ENCODE data around the gene EHBP1L1.
"Not testable (repeated sequence)": the region's sequence is repeated elsewhere in the genome, so short reads cannot be mapped to it uniquely, and the experiment has no call there.

EHBP1L1 gene

DNA sequence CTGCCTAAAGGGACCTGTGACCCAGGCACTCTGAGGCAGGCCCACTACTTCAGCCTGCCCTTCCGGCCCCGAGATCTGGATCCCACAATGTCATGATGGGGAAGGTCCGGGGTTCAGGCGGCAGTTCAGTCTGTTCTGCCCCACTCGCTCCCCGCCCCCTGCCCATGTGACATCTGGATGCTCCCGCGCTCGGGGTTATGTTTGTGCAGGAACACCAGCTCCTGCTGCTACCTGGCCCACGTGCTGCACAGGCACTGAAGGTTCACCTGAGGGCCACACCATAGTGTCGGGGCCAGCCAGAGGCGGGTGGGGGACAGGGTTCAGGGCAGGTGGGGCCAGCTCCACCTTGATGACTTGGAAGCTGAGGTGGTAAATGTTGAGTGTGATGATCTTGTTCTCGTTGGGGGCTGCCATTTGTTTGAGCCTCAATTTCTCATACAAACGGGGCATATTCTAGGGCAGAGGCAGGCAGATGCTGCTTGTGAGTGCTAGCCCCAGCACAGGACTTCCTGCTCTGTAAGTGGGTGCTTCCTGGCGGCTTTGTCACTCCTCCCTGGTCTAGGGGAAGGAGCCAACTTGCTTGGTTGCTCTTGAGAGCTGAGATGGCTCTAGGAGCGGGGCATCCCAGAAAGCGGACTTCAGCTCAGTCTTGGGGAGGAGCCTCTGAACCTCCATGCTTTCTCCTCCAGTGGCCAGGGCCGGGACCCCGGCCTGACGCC lies 57.7 kb downstream of the EHBP1L1 start:
- DNase-seq (ENCODE audit: low spot score) (no peak), FAIRE-seq (no peak)

DNA sequence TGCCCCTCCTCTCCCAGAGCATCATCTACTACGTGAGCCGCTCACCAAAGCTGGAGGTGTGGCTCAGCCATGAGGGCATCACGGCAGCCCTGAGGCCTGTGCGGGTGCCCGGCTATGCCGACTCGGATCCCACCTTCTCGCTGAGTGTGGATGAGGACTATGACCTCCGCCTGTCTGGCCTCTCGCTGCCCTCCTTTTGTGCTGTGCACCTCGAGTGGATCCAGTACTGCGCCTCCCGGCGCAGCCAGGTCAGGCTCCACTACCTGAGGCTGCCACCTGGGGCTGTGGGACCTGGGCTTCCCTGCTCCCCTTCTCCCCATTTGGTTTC lies 58.2 kb downstream of the EHBP1L1 start:
- DNase-seq (ENCODE audit: low spot score) (no peak), FAIRE-seq (no peak)

GRCh38 chr11:65634440-65634839 lies 58.6 kb downstream of the EHBP1L1 start:
- DNase-seq (ENCODE audit: low spot score): no peak
- no peak for FAIRE-seq

DNA sequence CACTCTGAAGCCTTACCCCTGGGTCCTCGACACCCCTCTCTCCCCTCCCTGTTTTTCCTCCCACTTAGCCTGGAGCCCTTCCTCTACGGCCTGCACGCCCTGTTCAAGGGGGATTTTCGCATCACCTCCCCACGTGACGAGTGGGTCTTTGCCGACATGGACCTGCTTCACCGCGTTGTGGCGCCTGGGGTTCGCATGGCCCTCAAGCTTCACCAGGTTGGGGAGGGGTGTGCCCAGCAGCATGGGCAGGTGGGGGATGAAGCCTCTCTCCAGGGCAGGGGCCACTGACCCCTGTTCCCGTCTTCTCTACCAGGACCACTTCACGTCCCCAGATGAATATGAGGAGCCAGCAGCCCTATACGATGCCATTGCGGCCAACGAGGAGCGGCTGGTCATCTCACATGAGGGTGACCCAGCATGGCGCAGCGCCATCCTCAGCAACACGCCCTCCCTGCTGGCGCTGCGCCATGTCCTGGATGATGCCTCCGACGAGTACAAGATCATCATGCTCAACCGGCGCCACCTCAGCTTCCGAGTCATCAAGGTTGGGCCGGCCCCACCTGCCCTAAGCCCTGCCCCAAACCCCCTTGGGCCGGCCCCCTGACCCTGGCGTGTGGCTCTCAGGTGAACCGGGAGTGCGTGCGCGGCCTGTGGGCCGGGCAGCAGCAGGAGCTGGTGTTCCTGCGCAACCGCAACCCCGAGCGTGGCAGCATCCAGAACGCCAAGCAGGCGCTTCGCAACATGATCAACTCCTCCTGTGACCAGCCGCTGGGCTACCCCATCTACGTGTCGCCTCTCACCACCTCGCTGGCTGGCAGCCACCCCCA lies 59.3 kb downstream of the EHBP1L1 start:
- DNase-seq (ENCODE audit: low spot score) (no peak), FAIRE-seq (no peak)

- no peak for DNase-seq (ENCODE audit: low spot score)
- no peak for FAIRE-seq
Observed at GRCh38 chr11:65636108-65637031, 60.5 kb downstream of the EHBP1L1 start.

- FAIRE-seq (no peak), DNase-seq (ENCODE audit: low spot score) (no peak)
Observed at GRCh38 chr11:65637032-65637557, 61.2 kb downstream of the EHBP1L1 start.

DNA sequence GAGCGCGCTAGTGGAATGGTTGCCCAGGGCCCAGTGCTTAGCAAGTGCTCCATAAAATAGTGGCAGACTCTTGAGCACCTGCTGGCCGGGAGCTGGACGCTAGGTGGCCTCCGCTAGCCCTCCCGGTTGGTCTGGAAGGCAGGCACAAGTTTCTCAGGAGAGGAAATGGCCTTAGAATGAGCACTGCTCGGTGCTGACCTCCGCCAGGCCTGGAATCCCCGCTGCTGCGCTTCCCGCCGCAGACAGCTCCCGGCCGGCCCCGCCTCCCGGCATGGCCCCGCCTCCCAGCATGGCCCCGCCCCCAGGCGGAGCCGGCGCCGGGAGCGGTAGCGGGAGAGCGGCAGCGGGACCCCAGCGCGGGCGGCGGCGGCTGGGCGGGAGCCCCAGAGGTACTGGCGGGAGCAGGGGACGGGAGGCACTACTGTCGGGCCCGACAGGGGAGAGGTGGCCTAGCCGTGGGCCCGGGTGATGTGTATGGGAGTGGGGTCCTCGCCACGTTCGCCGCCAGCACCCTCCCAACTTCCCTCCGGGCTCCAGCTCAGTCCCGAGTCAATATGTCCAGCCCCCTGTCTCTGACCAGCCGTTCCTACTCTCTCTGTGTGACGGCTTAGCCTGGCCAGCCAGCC lies 62.1 kb downstream of the EHBP1L1 start, which contains the start of gene SIPA1:
Gene SIPA1, plus strand, starts transcription at position 308 of the 626 bp plus-strand sequence. CDS start 2,821 bp downstream, outside the sequence.
- FAIRE-seq: no peak
- DNase-seq (ENCODE audit: low spot score): peak; percentile 92

GRCh38 chr11:65639228-65639597 lies 63.4 kb downstream of the EHBP1L1 start:
- not testable (repeated sequence) for DNase-seq (ENCODE audit: low spot score)

DNA sequence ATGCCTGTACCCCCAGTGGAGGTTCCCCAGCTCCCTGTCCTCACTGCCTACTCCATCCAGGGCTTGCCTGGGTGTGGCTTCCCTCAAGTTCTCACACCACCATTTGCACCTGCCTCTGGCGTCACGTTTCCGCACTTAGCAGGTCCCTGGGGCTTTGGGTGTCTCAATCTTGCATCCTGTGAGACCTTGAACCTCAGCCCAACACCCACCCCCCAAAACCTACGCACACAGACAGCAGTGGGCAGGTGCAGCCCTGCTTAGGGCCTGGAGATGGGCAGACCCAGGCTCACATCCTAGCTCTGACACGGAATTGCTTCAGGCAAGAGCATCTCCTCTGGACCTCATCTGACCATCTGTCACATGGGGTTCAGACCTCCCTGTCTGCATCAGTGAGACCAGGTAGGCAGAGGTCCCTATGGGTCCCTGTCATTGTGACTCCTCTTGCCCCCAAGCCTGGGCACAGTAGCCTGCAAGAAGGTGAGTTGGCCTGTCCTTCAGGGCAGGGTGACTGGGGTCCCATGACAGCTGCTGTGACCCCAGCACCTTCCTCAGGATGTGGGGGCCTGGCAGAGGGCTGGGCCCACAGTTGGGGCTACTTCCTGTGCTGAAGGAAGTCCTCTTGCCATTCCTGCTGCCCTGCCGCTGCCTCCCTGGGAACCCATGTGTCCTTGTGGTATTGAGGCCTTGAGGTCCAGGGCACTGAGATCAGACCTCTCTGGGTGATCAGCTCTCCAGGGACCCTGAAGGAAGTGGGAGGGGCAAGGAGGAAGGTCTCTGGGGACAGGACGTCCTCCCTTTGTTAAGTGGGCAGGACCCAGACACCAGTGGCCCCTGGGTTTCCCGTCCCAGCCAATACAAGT lies 64.0 kb downstream of the EHBP1L1 start:
- FAIRE-seq: no peak
- DNase-seq (ENCODE audit: low spot score): no peak

More at GRCh38 chr11:65639228-65639597, 63.4 kb downstream of the EHBP1L1 start:
- not testable (repeated sequence) for FAIRE-seq

- FAIRE-seq: no peak
- no peak for DNase-seq (ENCODE audit: low spot score)
Observed at GRCh38 chr11:65640483-65641296, 64.8 kb downstream of the EHBP1L1 start.

DNA sequence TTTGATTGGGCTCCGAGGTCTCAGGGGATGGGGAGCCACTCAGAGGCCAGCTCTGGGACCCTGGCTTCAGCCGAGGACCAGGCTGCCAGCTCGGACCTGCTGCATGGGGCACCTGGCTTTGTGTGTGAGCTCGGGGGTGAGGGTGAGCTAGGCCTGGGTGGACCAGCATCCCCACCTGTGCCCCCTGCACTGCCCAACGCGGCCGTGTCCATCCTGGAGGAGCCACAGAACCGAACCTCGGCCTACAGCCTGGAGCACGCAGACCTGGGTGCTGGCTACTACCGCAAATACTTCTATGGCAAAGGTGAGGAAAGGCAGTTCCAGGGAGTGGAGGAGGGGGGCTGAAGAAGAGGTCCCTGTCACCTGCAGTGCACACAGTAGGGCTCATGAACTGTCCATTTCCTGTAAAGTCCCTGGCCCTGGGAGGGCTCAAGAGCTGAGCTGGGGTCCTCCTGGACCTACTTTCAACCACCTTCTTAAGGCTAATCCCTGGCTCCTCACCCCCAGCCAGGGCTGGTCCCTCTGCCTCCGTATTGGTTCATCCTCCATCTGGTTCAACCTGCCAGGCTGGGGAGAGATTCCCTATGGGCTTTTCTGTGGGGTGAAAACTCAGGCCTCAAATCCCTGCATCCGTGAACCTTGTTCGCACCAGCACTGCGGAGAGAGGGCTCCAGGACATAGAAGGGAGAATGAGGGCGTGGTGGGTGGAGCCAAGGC lies 65.6 kb downstream of the EHBP1L1 start:
- DNase-seq (ENCODE audit: low spot score) (no peak), FAIRE-seq (no peak)
